Activated naive CD4-positive, alpha-beta T cell treated with anti-CD3 and anti-CD28 coated beads, Interleukin-2, amount 10 ng/mL, durations not matched to agents 7 days and 5 days (primary cell): ENCODE data around the gene EBLN2.

Experiments
- CTCF ChIA-PET: fragments of 350-600 bp; sonication (Branson Sonifier 250); formaldehyde crosslinking; loops from one replicate; lab custom pipeline; 2021; ENCODE audit warnings: antibody characterized with exemption; lab: Charles Lee
- DNase-seq: peaks from one replicate; pipeline ENCODE4 v3.0.0-alpha.2; 2020
- H3K27ac Mint-ChIP-seq: one replicate; pipeline ENCODE4 v1.8.0; 2021; ENCODE audit warnings: mild to moderate bottlenecking, moderate library complexity, mixed read lengths
- H3K27me3 Mint-ChIP-seq: one replicate; pipeline ENCODE4 v1.8.0; 2021; ENCODE audit warnings: mild to moderate bottlenecking, mixed read lengths
- H3K36me3 Mint-ChIP-seq: one replicate; pipeline ENCODE4 v1.8.0; 2021; ENCODE audit warnings: mixed read lengths
- H3K4me1 Mint-ChIP-seq: one replicate; pipeline ENCODE4 v1.8.0; 2021; ENCODE audit warnings: mixed read lengths
- H3K4me3 Mint-ChIP-seq: one replicate; pipeline ENCODE4 v1.8.0; 2021; ENCODE audit warnings: mild to moderate bottlenecking, moderate library complexity, mixed read lengths
- H3K9me3 Mint-ChIP-seq: one replicate; pipeline ENCODE4 v1.8.0; 2021; ENCODE audit warnings: mixed read lengths

The EBLN2 gene

GRCh38 chr3:73061416-73061815 is at the start of gene EBLN2:
TSS of gene EBLN2 (plus strand) at chr3:73061659. CDS start at chr3:73062082, 423 bp downstream.
- H3K36me3 Mint-ChIP-seq = peaks cover 38% of the 10 kb centered on the region

GRCh38 chr3:73018298-73018697 is 43.2 kb upstream of the EBLN2 start:
- H3K27ac Mint-ChIP-seq = no peak overlapping the region
- H3K27me3 Mint-ChIP-seq = no peaks in the 10 kb centered on the region
- no peaks in the 10 kb centered on the region for H3K9me3 Mint-ChIP-seq
- no peak overlapping the region for H3K4me3 Mint-ChIP-seq
- H3K36me3 Mint-ChIP-seq = peaks cover 20% of the 10 kb centered on the region
- peaks cover 18% of the 10 kb centered on the region for H3K4me1 Mint-ChIP-seq
- no peak for DNase-seq
- CTCF ChIA-PET = no interaction called here

More at GRCh38 chr3:73061416-73061815, at the start of gene EBLN2:
- Mint-ChIP-seq H3K27me3 (no peaks in the 10 kb centered on the region), H3K4me3 (no peak within 1 kb of the TSS), H3K4me1 (peaks cover under 1% of the 10 kb centered on the region), H3K27ac (no peak within 1 kb of the TSS), H3K9me3 (no peaks in the 10 kb centered on the region)
- no peak for DNase-seq
- CTCF ChIA-PET = no interaction called here

GRCh38 chr3:73018790-73019441 is 42.5 kb upstream of the EBLN2 start:
- H3K27me3 Mint-ChIP-seq = no peaks in the 10 kb centered on the region
- H3K36me3 Mint-ChIP-seq = peaks cover 20% of the 10 kb centered on the region
- H3K4me1 Mint-ChIP-seq = peaks cover 18% of the 10 kb centered on the region
- H3K27ac Mint-ChIP-seq = no peak overlapping the region
- no peaks in the 10 kb centered on the region for H3K9me3 Mint-ChIP-seq
- no peak for DNase-seq
- CTCF ChIA-PET = interaction anchor here (1.5 kb wide), 1 partner anchor 38 kb away, joined by 5 read pairs; no protein-coding TSS in a partner anchor
- H3K4me3 Mint-ChIP-seq = no peak overlapping the region

- H3K9me3 Mint-ChIP-seq = no peaks in the 10 kb centered on the region
- H3K27me3 Mint-ChIP-seq = no peaks in the 10 kb centered on the region
- no peak overlapping the region for H3K4me3 Mint-ChIP-seq
- CTCF ChIA-PET = no interaction called here
- H3K36me3 Mint-ChIP-seq = peaks cover 10% of the 10 kb centered on the region
- no peak for DNase-seq
- H3K27ac Mint-ChIP-seq = no peak overlapping the region
- H3K4me1 Mint-ChIP-seq = peaks cover 23% of the 10 kb centered on the region
Measured at GRCh38 chr3:73021301-73021835, 40.1 kb upstream of the EBLN2 start.

- H3K4me3 Mint-ChIP-seq = no peak overlapping the region
- peaks cover 15% of the 10 kb centered on the region for H3K36me3 Mint-ChIP-seq
- H3K4me1 Mint-ChIP-seq = peaks cover 29% of the 10 kb centered on the region
- H3K9me3 Mint-ChIP-seq = no peaks in the 10 kb centered on the region
- no peaks in the 10 kb centered on the region for H3K27me3 Mint-ChIP-seq
- DNase-seq = no peak
- H3K27ac Mint-ChIP-seq = no peak overlapping the region
- CTCF ChIA-PET = interaction anchor here (1.0 to 1.3 kb wide), 2 partner anchors 32 to 174 kb away, joined by 3 read pairs; no protein-coding TSS in a partner anchor
Measured at GRCh38 chr3:73024836-73025235, 36.6 kb upstream of the EBLN2 start.

GRCh38 chr3:73026111-73026759 is 35.2 kb upstream of the EBLN2 start:
- Mint-ChIP-seq H3K27me3 (no peaks in the 10 kb centered on the region), H3K27ac (no peak overlapping the region), H3K4me3 (no peak overlapping the region), H3K4me1 (peaks cover 24% of the 10 kb centered on the region), H3K9me3 (no peaks in the 10 kb centered on the region), H3K36me3 (peaks cover 22% of the 10 kb centered on the region)
- CTCF ChIA-PET = interaction anchor here (0.9 to 1.3 kb wide), 2 partner anchors 86 to 175 kb away, joined by 3 to 4 read pairs; no protein-coding TSS in a partner anchor
- DNase-seq = no peak

GRCh38 chr3:73026760-73027113 is 34.7 kb upstream of the EBLN2 start:
- Mint-ChIP-seq H3K4me3 (no peak overlapping the region), H3K4me1 (peaks cover 24% of the 10 kb centered on the region)
- CTCF ChIA-PET = no interaction called here

GRCh38 chr3:73028803-73029202 is 32.7 kb upstream of the EBLN2 start:
- Mint-ChIP-seq H3K27me3 (no peaks in the 10 kb centered on the region), H3K36me3 (peaks cover 30% of the 10 kb centered on the region), H3K27ac (no peak overlapping the region), H3K9me3 (no peaks in the 10 kb centered on the region), H3K4me3 (no peak overlapping the region), H3K4me1 (peaks cover 24% of the 10 kb centered on the region)
- DNase-seq = no peak
- CTCF ChIA-PET = no interaction called here

More at GRCh38 chr3:73026760-73027113, 34.7 kb upstream of the EBLN2 start:
- H3K9me3 Mint-ChIP-seq = no peaks in the 10 kb centered on the region
- no peaks in the 10 kb centered on the region for H3K27me3 Mint-ChIP-seq
- no peak for DNase-seq
- peaks cover 22% of the 10 kb centered on the region for H3K36me3 Mint-ChIP-seq
- H3K27ac Mint-ChIP-seq = no peak overlapping the region

GRCh38 chr3:73029321-73029796 is 32.1 kb upstream of the EBLN2 start:
- DNase-seq = no peak
- Mint-ChIP-seq H3K27me3 (no peaks in the 10 kb centered on the region), H3K36me3 (peaks cover 33% of the 10 kb centered on the region), H3K27ac (no peak overlapping the region), H3K4me3 (no peak overlapping the region), H3K9me3 (no peaks in the 10 kb centered on the region), H3K4me1 (peaks cover 27% of the 10 kb centered on the region)
- CTCF ChIA-PET = interaction anchor here (0.6 kb wide), 1 partner anchor 25 kb away, joined by 4 read pairs; no protein-coding TSS in a partner anchor

- H3K9me3 Mint-ChIP-seq = no peaks in the 10 kb centered on the region
- peaks cover 29% of the 10 kb centered on the region for H3K4me1 Mint-ChIP-seq
- DNase-seq = no peak
- peaks cover 37% of the 10 kb centered on the region for H3K36me3 Mint-ChIP-seq
- H3K27me3 Mint-ChIP-seq = no peaks in the 10 kb centered on the region
- no peak overlapping the region for H3K4me3 Mint-ChIP-seq
- no peak overlapping the region for H3K27ac Mint-ChIP-seq
- CTCF ChIA-PET = interaction anchor here (0.6 kb wide), 1 partner anchor 26 kb away, joined by 4 read pairs; no protein-coding TSS in a partner anchor
Measured at GRCh38 chr3:73030073-73030597, 31.3 kb upstream of the EBLN2 start.

- Mint-ChIP-seq H3K36me3 (peaks cover 41% of the 10 kb centered on the region), H3K9me3 (no peaks in the 10 kb centered on the region), H3K27ac (no peak overlapping the region), H3K4me3 (no peak overlapping the region), H3K4me1 (peaks cover 24% of the 10 kb centered on the region), H3K27me3 (no peaks in the 10 kb centered on the region)
- CTCF ChIA-PET = no interaction called here
- no peak for DNase-seq
Measured at GRCh38 chr3:73031573-73032103, 29.8 kb upstream of the EBLN2 start.

- H3K4me1 Mint-ChIP-seq = peaks cover 18% of the 10 kb centered on the region
- no peaks in the 10 kb centered on the region for H3K27me3 Mint-ChIP-seq
- H3K9me3 Mint-ChIP-seq = no peaks in the 10 kb centered on the region
- no peak overlapping the region for H3K4me3 Mint-ChIP-seq
- CTCF ChIA-PET = no interaction called here
- DNase-seq = no peak
- peaks cover 32% of the 10 kb centered on the region for H3K36me3 Mint-ChIP-seq
- H3K27ac Mint-ChIP-seq = no peak overlapping the region
Measured at GRCh38 chr3:73036694-73037591, 24.5 kb upstream of the EBLN2 start.

- peaks cover 21% of the 10 kb centered on the region for H3K4me1 Mint-ChIP-seq
- H3K27me3 Mint-ChIP-seq = no peaks in the 10 kb centered on the region
- H3K9me3 Mint-ChIP-seq = no peaks in the 10 kb centered on the region
- no peak for DNase-seq
- CTCF ChIA-PET = no interaction called here
- no peak overlapping the region for H3K4me3 Mint-ChIP-seq
- peaks cover 14% of the 10 kb centered on the region for H3K36me3 Mint-ChIP-seq
- no peak overlapping the region for H3K27ac Mint-ChIP-seq
Measured at GRCh38 chr3:73041537-73041936, 19.9 kb upstream of the EBLN2 start.
